Femur (tissue), 1 donor: Measurements from ENCODE around the gene FCHSD2.

Experiments
- DNase-seq: peaks from one replicate; pipeline ENCODE4 v3.0.0-alpha.2; 2017

Gene FCHSD2

GRCh38 chr11:72962084-72962483 is 180.0 kb downstream of the FCHSD2 start:
- DNase-seq = no peak

- DNase-seq = no peak
These were observed 182.0 kb downstream of the FCHSD2 start for GRCh38 chr11:72959998-72960731.

GRCh38 chr11:72958791-72959190 is 183.3 kb downstream of the FCHSD2 start:
- no peak for DNase-seq

- DNase-seq = no peak
These were observed 186.7 kb downstream of the FCHSD2 start for GRCh38 chr11:72955466-72955865.

GRCh38 chr11:72954860-72955259 is 187.3 kb downstream of the FCHSD2 start:
- no peak for DNase-seq

GRCh38 chr11:72953637-72954036 is 188.5 kb downstream of the FCHSD2 start:
- no peak for DNase-seq

- no peak for DNase-seq
These were observed 190.2 kb downstream of the FCHSD2 start for GRCh38 chr11:72951888-72952287.

GRCh38 chr11:72951193-72951592 is 190.9 kb downstream of the FCHSD2 start:
- no peak for DNase-seq

- no peak for DNase-seq
These were observed 191.4 kb downstream of the FCHSD2 start for GRCh38 chr11:72950685-72951084.

GRCh38 chr11:72947229-72947628 is 194.9 kb downstream of the FCHSD2 start:
- no peak for DNase-seq

GRCh38 chr11:72943664-72944063 is 198.5 kb downstream of the FCHSD2 start:
- no peak for DNase-seq

- DNase-seq = no peak
These were observed 201.7 kb downstream of the FCHSD2 start for GRCh38 chr11:72940417-72940816.

- DNase-seq = no peak
These were observed 203.1 kb downstream of the FCHSD2 start for GRCh38 chr11:72939031-72939430.

- no peak for DNase-seq
These were observed 204.7 kb downstream of the FCHSD2 start for GRCh38 chr11:72937439-72937838.

GRCh38 chr11:72935700-72936099 is 206.4 kb downstream of the FCHSD2 start:
- no peak for DNase-seq

- no peak for DNase-seq
These were observed 210.0 kb downstream of the FCHSD2 start for GRCh38 chr11:72932132-72932570.

GRCh38 chr11:72930008-72930407 is 212.1 kb downstream of the FCHSD2 start:
- DNase-seq = no peak

GRCh38 chr11:72929256-72929655 is 212.9 kb downstream of the FCHSD2 start:
- no peak for DNase-seq

GRCh38 chr11:72927380-72927779 is 214.7 kb downstream of the FCHSD2 start:
- no peak for DNase-seq

- no peak for DNase-seq
These were observed 216.0 kb downstream of the FCHSD2 start for GRCh38 chr11:72926076-72926475.

- no peak for DNase-seq
These were observed 216.5 kb downstream of the FCHSD2 start for GRCh38 chr11:72925656-72926055.

- DNase-seq = no peak
These were observed 217.4 kb downstream of the FCHSD2 start for GRCh38 chr11:72924568-72925190.

- no peak for DNase-seq
These were observed 220.9 kb downstream of the FCHSD2 start for GRCh38 chr11:72921028-72921716.

GRCh38 chr11:72920001-72920400 is 222.1 kb downstream of the FCHSD2 start:
- DNase-seq = no peak
